ENCODE data around the gene EPS8L2.

- TF ChIP-seq ZNF274 (IDR thresholded peaks at IDR 0.05; ENCODE audit: low read depth, low read length) = no peak
- TF ChIP-seq YY1 (IDR thresholded peaks at IDR 0.05; ENCODE audit: insufficient read depth, insufficient read length) = no peak
These were observed 48.3 kb upstream of the EPS8L2 start for GRCh38 chr11:657691-658126.

Measured in NT2/D1 (cell line).